ENCODE results near the gene PTPRN2.

GRCh38 chr7:157637216-157637949 lies 950.2 kb downstream of the PTPRN2 start:
- no peak for TF ChIP-seq TCFL5 (CRISPR knock-in tag; conservative IDR thresholded peaks at IDR 0.05)
- TF ChIP-seq CTCF (IDR thresholded peaks at IDR 0.05 in 2 of 3, conservative IDR thresholded peaks at IDR 0.05 in 1 of 3; ENCODE audit: insufficient read depth in 2 of 3, low read depth in 1 of 3, low read length in 3 of 3): no peak
- TF ChIP-seq ZBTB8A (IDR thresholded peaks at IDR 0.05; ENCODE audit: partially characterized antibody): no peak
- TF ChIP-seq ZC3H11A (IDR thresholded peaks at IDR 0.05; ENCODE audit: low read depth, low read length): no peak
- TF ChIP-seq POLR2A (conservative IDR thresholded peaks at IDR 0.05): no peak
